ENCODE data around the gene OR4F29.
"Not testable (repeated sequence)": the region's sequence is repeated elsewhere in the genome, so short reads cannot be mapped to it uniquely, and the experiment has no call there.

OR4F29 gene

GRCh38 chr1:451578-451977 lies at the start of gene OR4F29:
Gene OR4F29 (minus strand): TSS chr1:451678. CDS start chr1:451678, 0 bp downstream.
- DNase-seq, result not testable (repeated sequence)

Data from nucleus accumbens (tissue), 56 donors.